Measurements from ENCODE around the gene LITAFD.
"Not testable (repeated sequence)": the region's sequence is repeated elsewhere in the genome, so short reads cannot be mapped to it uniquely, and the experiment has no call there.

The LITAFD gene

GRCh38 chr16:8872967-8873865, 8.9 kb upstream of the LITAFD start:
- DNase-seq (ENCODE audit: low spot score), result no peak

GRCh38 chr16:8873866-8874195, 8.3 kb upstream of the LITAFD start:
- not testable (repeated sequence) for DNase-seq (ENCODE audit: low spot score)

DNA sequence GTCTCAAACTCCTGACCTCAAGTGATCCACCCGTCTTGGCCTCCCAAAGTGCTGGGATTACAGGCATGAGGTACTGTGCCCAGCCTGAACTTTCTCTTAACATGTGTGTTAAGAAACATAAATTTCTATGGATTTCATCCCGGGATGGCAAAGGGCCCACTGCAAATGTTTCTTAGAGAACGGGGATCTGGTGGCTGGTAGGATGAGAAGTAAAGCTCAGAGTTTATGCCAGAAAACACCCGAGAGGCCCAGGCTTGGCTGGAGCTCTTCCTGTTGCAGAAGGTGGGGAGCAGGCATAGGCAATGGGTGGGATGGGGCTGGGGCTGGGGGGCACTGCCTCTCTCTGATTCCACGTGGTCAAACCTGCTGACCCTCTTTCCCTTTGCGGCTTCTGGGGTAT, 7.8 kb upstream of the LITAFD start:
- no peak for DNase-seq (ENCODE audit: low spot score)

- not testable (repeated sequence) for DNase-seq (ENCODE audit: low spot score)
Observed at GRCh38 chr16:8875317-8875716, 6.8 kb upstream of the LITAFD start.

- no peak for DNase-seq (ENCODE audit: low spot score)
Observed at GRCh38 chr16:8877894-8878522, 4.1 kb upstream of the LITAFD start.

- DNase-seq (ENCODE audit: low spot score), result no peak
Observed at GRCh38 chr16:8878523-8878911, 3.6 kb upstream of the LITAFD start.

DNA sequence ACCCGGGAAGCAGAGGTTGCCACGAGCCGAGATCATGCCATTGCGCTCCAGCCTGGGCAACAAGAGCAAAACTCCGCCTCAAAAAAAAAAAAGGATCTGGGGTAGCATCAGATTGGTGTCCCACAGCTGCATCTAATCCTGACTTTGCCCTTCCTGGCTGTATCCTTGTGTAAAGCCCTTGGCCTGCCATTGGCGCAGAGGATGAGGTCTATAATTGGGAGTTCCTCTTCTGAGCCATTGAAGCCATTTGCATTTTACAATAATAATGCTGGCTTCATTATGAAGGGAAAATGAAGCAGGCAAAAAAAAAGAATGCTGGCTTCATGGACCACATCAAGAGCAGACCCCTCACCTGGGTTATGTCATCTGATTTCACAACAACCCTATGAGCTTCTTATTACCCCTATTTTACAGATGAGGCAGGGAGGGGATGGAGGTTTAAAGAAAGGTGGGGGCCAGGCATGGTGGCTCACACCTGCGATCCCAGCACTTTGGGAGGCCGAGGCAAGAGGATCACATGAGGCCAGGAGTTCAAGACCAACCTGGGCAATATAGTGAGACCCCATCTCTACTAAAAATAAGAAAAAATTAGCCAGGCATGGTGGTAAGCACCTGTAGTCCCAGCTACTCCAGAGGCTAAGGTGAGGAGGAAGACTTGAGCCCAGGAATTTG, 1.2 kb upstream of the LITAFD start:
- DNase-seq (ENCODE audit: low spot score), result no peak

GRCh38 chr16:8882725-8883377, 700 bp downstream of the LITAFD start:
- no peak for DNase-seq (ENCODE audit: low spot score)

DNA sequence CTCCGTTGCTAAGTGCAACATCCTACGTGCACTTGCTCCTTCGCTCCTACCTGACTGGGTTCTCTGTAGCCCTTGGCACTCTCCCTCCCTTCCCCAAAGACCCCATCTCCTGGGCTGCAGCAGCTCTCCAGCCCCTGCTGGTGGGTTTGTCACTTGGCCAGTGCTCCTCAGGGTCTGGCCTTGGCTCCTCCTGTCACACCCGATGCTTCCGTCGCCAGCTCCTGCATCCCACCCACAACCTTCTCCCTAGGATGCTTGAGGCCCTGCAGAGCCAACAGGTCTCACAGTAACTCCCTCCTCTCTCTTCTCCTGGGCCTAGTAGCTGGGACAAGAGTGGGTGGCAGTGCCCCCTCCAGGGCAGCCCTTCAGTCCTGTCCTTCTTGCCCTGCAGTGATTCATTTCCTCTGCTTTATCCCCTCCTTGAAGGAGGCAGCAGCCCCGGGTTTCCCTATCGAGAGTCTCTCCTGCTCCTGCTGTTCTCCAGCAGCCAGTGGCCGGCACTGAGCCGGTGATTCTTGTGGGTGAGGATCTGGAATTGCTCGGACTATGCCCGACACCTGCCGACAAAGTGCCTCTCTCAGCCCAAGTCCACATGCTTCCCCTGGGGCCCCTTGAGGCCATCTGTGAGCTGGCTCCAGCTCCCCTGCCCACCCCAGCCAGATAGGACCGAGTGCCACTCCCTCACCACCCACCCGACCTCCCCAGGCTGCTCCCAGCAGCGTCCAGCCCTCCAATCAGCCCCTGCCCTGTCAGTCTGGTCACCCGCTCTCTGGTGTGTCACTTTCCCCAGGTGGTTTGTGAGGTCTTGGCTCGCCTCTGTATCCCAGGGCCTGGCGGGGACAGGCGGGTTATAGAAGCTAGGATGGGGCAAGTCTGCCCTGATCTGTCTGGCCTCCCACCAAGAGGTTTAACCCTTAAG, 3.8 kb downstream of the LITAFD start:
- DNase-seq (ENCODE audit: low spot score), result no peak

DNA sequence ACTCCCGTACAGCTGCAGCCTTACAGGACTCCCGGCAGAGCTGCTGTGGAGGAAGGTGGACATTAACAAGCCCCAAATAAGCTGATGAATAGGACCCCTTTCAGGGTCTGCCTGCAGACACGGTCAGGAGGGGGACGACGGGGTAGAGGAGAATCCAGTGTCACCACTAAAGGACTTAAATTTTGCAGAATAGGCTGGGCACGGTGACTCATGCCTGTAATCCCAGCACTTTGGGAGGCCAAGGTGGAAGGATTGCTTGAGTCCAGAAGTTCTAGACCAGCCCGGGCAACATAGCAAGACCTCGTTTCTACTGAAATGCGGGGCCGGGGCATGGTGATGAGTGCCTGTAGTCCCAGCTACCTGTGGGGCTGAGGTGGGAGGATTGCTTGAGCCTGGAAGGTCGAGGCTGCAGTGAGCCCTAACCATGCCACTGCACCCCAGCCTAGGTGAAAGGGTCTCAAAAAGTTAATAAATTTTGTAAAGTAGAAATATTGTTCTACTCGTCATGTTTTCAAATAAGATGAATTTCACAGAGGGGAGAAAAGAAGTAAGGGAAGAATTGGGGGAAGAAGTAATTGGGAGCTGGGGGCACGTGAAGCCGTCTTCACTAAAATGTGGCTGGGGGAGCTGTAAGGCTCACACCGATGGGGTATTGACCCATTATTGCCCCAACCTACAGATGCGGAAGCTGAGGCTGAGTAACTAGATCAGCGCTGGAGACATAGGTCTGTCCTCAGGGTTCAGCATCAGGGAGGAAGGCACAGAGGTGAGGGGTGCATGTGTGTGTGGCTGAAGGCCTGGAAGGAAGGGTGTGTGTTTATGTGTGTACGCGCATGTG, 4.7 kb downstream of the LITAFD start:
- DNase-seq (ENCODE audit: low spot score), result no peak

- no peak for DNase-seq (ENCODE audit: low spot score)
Observed at GRCh38 chr16:8887431-8887765, 5.2 kb downstream of the LITAFD start.

- DNase-seq (ENCODE audit: low spot score), result no peak
Observed at GRCh38 chr16:8887952-8888560, 5.9 kb downstream of the LITAFD start.

GRCh38 chr16:8888951-8889892, 7.1 kb downstream of the LITAFD start:
- DNase-seq (ENCODE audit: low spot score), result no peak

GRCh38 chr16:8889893-8890548, 7.9 kb downstream of the LITAFD start:
- no peak for DNase-seq (ENCODE audit: low spot score)

DNA sequence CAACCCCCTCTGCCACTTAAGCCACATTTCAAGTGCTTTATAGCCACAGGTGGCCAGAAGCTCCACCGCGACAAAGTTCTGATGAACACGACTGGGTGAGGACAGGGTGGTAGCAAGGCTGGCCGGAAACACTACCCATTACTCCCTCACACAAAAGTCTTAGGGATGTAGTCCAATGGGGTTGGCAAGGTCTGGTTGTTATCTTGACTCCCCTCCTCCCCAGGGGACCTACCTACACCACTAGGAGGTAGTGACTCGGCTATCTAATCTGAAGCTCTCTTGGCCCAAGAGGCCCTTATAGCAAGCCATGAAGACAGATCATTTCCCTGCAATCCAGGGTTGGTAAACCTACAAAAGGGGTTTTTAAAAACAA, 8.4 kb downstream of the LITAFD start:
- DNase-seq (ENCODE audit: low spot score), result no peak

GRCh38 chr16:8892101-8892575, 10.0 kb downstream of the LITAFD start:
- no peak for DNase-seq (ENCODE audit: low spot score)

GRCh38 chr16:8893426-8893825, 11.3 kb downstream of the LITAFD start:
- DNase-seq (ENCODE audit: low spot score), result no peak

DNA sequence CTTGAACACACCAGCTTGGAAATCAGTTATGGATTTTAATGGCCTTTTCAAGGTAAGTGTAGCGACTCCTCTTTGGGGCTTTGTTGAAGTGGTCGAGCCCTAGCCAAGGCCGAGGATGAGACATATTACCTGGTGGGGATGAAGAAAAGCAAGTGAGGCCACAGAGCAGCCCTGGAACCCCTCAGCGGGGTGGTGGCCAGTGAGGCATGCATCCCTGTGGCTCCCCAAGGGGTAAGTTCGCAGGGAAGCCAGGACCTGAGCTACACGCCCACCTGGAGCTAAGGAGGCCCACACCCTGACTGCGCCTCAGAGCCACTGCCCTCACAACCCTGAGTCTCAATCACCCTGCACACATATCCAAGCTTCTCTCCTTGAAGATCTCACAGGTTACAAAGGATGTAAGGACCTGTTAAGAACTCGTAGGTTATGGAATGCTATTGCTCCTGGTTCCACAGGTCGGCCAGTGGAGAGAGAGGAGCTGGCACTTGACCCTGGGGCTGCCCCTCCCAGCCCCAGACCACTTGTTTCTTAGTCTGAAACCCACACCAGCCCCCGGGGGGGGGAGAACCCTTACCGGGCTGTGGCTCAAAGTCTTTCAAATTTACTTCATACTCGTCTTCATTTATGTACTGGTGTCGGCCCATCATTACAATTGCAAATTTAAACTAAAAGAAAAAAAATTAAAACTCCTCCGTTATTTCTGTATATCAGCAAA, 12.0 kb downstream of the LITAFD start:
- DNase-seq (ENCODE audit: low spot score), result no peak
